OCI-LY3 (cell line): ENCODE results near the gene SLC8A2.

ENCODE experiments used
- H2AFZ ChIP-seq: fragments of 200-600, 300-600 bp; shearing (Covaris generic); 2 replicates; pipeline ENCODE4 v1.6.0; 2014; ENCODE audit warnings: antibody characterized with exemption, low read depth, low read length
- H3K27ac ChIP-seq: fragments of 200-600, 300-600 bp; sonication (generic); 2 replicates; pipeline ENCODE4 v1.5.1; 2014; ENCODE audit warnings: mild to moderate bottlenecking, low read length, moderate library complexity, mixed read lengths
- H3K27me3 ChIP-seq: fragments of 200-600, 300-600 bp; sonication (generic); 2 replicates; pipeline ENCODE4 v1.6.1; 2014; ENCODE audit warnings: low read depth, low read length, mixed read lengths
- H3K36me3 ChIP-seq: fragments of 200-600, 300-600 bp; sonication (generic); replicated peaks from 2 replicates; pipeline ENCODE3; 2014; ENCODE audit warnings: low read depth, low read length, mixed read lengths
- H3K4me1 ChIP-seq: fragments of 300-600, 200-600 bp; sonication (generic); 2 replicates; pipeline ENCODE4 v1.6.1; 2014; ENCODE audit warnings: low read length, mixed read lengths
- H3K4me2 ChIP-seq: fragments of 200-600, 300-600 bp; sonication (generic); 2 replicates; pipeline ENCODE4 v1.6.1; 2014; ENCODE audit warnings: low read length, mixed read lengths
- H3K4me3 ChIP-seq: fragments of 300-600, 200-600 bp; sonication (generic); 2 replicates; pipeline ENCODE4 v1.5.1; 2014; ENCODE audit warnings: antibody characterized with exemption, mild to moderate bottlenecking, low read length, moderate library complexity
- H3K79me2 ChIP-seq: fragments of 300-600, 200-600 bp; shearing (Covaris generic); 2 replicates; pipeline ENCODE4 v1.6.1; 2014; ENCODE audit warnings: mild to moderate bottlenecking, low read length, mixed read lengths
- H3K9ac ChIP-seq: fragments of 300-600, 200-600 bp; shearing (Covaris generic); 2 replicates; pipeline ENCODE4 v1.6.0; 2014; ENCODE audit warnings: mild to moderate bottlenecking, low read length, moderate library complexity
- H3K9me3 ChIP-seq: fragments of 200-600, 300-600 bp; shearing (Covaris generic); 2 replicates; pipeline ENCODE4 v1.6.1; 2014; ENCODE audit warnings: low read length, mixed read lengths; ENCODE audit not compliant: insufficient read depth
- H4K20me1 ChIP-seq: fragments of 200-600, 300-600 bp; sonication (generic); 2 replicates; pipeline ENCODE4 v1.6.1; 2016; ENCODE audit warnings: low read length, mixed read lengths; ENCODE audit not compliant: insufficient read depth
- EZH2phosphoT487 ChIP-seq: fragments of 200-600 bp; shearing (Covaris generic); IDR thresholded peaks from 2 replicates; pipeline ENCODE4 v1.6.1; 2018; ENCODE audit warnings: antibody characterized with exemption, mixed run types, low read depth
- TF ChIP-seq, protein P1 (sequence below): fragments of 200-600, 300-600 bp; sonication (generic); IDR thresholded peaks from 2 replicates; pipeline ENCODE4 v1.5.1; 2014; ENCODE audit warnings: antibody characterized with exemption, low read length, low read depth

Gene SLC8A2

GRCh38 chr19:47492137-47492533 lies 20.4 kb upstream of the SLC8A2 start:
- Histone ChIP-seq H3K79me2 (no peaks in the 10 kb centered on the region), H4K20me1 (peaks cover 4% of the 10 kb centered on the region; the same call in 1 of the 2 replicates), H2AFZ (no peak overlapping the region), H3K4me3 (no peak overlapping the region), H3K27ac (no peak overlapping the region), H3K36me3 (peaks cover 2% of the 10 kb centered on the region), H3K9me3 (no peaks in the 10 kb centered on the region), H3K4me1 (peaks cover 7% of the 10 kb centered on the region; the same call in 1 of the 2 replicates), H3K9ac (no peak overlapping the region), H3K4me2 (no peak overlapping the region), H3K27me3 (no peaks in the 10 kb centered on the region)
- TF ChIP-seq, protein P1, sequence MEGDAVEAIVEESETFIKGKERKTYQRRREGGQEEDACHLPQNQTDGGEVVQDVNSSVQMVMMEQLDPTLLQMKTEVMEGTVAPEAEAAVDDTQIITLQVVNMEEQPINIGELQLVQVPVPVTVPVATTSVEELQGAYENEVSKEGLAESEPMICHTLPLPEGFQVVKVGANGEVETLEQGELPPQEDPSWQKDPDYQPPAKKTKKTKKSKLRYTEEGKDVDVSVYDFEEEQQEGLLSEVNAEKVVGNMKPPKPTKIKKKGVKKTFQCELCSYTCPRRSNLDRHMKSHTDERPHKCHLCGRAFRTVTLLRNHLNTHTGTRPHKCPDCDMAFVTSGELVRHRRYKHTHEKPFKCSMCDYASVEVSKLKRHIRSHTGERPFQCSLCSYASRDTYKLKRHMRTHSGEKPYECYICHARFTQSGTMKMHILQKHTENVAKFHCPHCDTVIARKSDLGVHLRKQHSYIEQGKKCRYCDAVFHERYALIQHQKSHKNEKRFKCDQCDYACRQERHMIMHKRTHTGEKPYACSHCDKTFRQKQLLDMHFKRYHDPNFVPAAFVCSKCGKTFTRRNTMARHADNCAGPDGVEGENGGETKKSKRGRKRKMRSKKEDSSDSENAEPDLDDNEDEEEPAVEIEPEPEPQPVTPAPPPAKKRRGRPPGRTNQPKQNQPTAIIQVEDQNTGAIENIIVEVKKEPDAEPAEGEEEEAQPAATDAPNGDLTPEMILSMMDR: no peak
- TF ChIP-seq EZH2phosphoT487: no peak

DNA sequence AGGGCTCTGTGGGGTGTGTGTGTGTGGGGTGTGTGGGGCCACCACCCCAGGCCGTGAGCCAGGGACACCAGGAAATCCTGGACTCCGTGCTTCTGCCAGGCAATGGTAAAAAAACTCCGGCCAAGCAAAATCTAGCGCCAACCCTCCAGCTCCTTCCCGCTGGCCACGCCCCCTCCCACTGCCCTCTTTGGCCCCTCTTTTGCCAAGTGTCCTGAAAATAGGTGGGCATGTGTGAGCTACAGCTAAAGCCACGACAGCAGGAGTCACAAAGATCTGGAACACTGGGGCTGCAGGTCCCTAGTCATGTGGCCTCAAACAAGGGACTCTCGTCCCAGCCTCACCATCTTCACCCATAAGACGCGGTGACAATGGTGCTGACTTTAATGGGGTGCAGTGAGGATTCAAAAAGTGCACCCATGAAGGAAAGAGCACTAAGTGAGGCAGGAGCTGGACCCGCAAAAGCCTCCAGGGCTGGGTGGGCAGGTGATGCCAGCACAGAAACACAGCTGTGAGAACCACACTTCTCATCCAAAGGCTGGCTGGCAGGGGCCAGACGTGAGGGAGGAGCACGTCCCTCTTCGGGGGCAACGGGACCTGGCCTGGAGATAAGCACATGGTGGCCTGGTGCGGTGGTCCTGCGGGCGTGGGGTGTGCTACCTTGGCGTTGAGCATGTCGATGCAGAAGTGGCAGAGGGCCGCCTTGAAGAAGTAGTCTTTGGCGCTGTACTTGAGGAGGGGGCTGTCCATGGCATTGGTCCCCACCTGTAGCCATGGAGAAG lies 19.9 kb upstream of the SLC8A2 start:
- H4K20me1 ChIP-seq: no peaks in the 10 kb centered on the region; the same call in 1 of the 2 replicates
- no peak for TF ChIP-seq EZH2phosphoT487
- TF ChIP-seq, protein P1: no peak

DNA sequence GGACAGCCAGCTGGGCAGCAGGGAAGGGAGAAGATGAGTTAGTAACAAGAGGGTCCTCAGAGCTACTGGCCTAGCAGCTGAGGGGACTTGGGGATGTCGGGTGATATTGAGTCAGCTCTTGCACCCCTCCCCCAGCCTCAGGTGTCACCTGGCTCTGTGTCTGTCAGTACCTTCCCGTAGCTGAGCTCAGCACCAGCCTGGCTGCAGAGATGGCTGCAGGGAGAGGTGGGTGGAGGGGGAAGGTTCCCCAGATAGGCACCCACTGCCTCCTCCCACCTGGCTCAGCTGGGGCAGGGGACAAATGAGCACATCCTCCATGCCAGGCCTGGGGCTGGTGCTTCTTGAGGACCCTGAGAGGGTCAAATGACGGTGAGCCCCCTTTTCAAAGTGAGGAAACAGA lies 19.2 kb upstream of the SLC8A2 start:
- no peaks in the 10 kb centered on the region for H3K79me2 ChIP-seq
- H3K9me3 ChIP-seq: no peaks in the 10 kb centered on the region
- H2AFZ ChIP-seq: no peak overlapping the region
- H3K27ac ChIP-seq: no peak overlapping the region
- H4K20me1 ChIP-seq: no peaks in the 10 kb centered on the region; the same call in 1 of the 2 replicates
- peaks cover 8% of the 10 kb centered on the region; the same call in 1 of the 2 replicates for H3K4me1 ChIP-seq
- no peaks in the 10 kb centered on the region for H3K27me3 ChIP-seq
- TF ChIP-seq EZH2phosphoT487: no peak
- TF ChIP-seq, protein P1: no peak
- peaks cover 2% of the 10 kb centered on the region for H3K36me3 ChIP-seq
- H3K4me2 ChIP-seq: no peak overlapping the region
- H3K4me3 ChIP-seq: no peak overlapping the region
- no peak overlapping the region for H3K9ac ChIP-seq

More for the DNA sequence above, 19.9 kb upstream of the SLC8A2 start:
- peaks cover 2% of the 10 kb centered on the region for H3K36me3 ChIP-seq
- H3K4me2 ChIP-seq: no peak overlapping the region
- H3K9me3 ChIP-seq: no peaks in the 10 kb centered on the region
- H3K79me2 ChIP-seq: no peaks in the 10 kb centered on the region
- peaks cover 8% of the 10 kb centered on the region; the same call in 1 of the 2 replicates for H3K4me1 ChIP-seq
- no peaks in the 10 kb centered on the region for H3K27me3 ChIP-seq
- no peak overlapping the region for H3K9ac ChIP-seq
- H3K4me3 ChIP-seq: no peak overlapping the region
- H2AFZ ChIP-seq: no peak overlapping the region
- H3K27ac ChIP-seq: no peak overlapping the region

GRCh38 chr19:47490031-47490430 lies 18.3 kb upstream of the SLC8A2 start:
- H3K27me3 ChIP-seq: no peaks in the 10 kb centered on the region
- H3K79me2 ChIP-seq: 0 out of 2 replicates have a peak, but pooled peaks cover 3% of the 10 kb centered on the region
- H3K27ac ChIP-seq: no peak overlapping the region
- H4K20me1 ChIP-seq: no peaks in the 10 kb centered on the region
- TF ChIP-seq EZH2phosphoT487: no peak
- TF ChIP-seq, protein P1: no peak
- H3K4me3 ChIP-seq: no peak overlapping the region
- no peaks in the 10 kb centered on the region for H3K9me3 ChIP-seq
- H2AFZ ChIP-seq: no peak overlapping the region
- peaks cover 14% of the 10 kb centered on the region for H3K4me1 ChIP-seq
- H3K36me3 ChIP-seq: peaks cover 6% of the 10 kb centered on the region
- no peak overlapping the region for H3K9ac ChIP-seq
- H3K4me2 ChIP-seq: no peak overlapping the region
